Measurements from ENCODE around the gene TMEM150B. TPM values are rescaled to one million over a fixed set of nuclear protein-coding genes. Genes with fewer than 3 reads are reported as not detected.

The TMEM150B gene
- total and polyA plus RNA-seq, 2 experiments from 2014 or later, result 0.29 TPM; not detected in 1

- TF ChIP-seq, protein P1, sequence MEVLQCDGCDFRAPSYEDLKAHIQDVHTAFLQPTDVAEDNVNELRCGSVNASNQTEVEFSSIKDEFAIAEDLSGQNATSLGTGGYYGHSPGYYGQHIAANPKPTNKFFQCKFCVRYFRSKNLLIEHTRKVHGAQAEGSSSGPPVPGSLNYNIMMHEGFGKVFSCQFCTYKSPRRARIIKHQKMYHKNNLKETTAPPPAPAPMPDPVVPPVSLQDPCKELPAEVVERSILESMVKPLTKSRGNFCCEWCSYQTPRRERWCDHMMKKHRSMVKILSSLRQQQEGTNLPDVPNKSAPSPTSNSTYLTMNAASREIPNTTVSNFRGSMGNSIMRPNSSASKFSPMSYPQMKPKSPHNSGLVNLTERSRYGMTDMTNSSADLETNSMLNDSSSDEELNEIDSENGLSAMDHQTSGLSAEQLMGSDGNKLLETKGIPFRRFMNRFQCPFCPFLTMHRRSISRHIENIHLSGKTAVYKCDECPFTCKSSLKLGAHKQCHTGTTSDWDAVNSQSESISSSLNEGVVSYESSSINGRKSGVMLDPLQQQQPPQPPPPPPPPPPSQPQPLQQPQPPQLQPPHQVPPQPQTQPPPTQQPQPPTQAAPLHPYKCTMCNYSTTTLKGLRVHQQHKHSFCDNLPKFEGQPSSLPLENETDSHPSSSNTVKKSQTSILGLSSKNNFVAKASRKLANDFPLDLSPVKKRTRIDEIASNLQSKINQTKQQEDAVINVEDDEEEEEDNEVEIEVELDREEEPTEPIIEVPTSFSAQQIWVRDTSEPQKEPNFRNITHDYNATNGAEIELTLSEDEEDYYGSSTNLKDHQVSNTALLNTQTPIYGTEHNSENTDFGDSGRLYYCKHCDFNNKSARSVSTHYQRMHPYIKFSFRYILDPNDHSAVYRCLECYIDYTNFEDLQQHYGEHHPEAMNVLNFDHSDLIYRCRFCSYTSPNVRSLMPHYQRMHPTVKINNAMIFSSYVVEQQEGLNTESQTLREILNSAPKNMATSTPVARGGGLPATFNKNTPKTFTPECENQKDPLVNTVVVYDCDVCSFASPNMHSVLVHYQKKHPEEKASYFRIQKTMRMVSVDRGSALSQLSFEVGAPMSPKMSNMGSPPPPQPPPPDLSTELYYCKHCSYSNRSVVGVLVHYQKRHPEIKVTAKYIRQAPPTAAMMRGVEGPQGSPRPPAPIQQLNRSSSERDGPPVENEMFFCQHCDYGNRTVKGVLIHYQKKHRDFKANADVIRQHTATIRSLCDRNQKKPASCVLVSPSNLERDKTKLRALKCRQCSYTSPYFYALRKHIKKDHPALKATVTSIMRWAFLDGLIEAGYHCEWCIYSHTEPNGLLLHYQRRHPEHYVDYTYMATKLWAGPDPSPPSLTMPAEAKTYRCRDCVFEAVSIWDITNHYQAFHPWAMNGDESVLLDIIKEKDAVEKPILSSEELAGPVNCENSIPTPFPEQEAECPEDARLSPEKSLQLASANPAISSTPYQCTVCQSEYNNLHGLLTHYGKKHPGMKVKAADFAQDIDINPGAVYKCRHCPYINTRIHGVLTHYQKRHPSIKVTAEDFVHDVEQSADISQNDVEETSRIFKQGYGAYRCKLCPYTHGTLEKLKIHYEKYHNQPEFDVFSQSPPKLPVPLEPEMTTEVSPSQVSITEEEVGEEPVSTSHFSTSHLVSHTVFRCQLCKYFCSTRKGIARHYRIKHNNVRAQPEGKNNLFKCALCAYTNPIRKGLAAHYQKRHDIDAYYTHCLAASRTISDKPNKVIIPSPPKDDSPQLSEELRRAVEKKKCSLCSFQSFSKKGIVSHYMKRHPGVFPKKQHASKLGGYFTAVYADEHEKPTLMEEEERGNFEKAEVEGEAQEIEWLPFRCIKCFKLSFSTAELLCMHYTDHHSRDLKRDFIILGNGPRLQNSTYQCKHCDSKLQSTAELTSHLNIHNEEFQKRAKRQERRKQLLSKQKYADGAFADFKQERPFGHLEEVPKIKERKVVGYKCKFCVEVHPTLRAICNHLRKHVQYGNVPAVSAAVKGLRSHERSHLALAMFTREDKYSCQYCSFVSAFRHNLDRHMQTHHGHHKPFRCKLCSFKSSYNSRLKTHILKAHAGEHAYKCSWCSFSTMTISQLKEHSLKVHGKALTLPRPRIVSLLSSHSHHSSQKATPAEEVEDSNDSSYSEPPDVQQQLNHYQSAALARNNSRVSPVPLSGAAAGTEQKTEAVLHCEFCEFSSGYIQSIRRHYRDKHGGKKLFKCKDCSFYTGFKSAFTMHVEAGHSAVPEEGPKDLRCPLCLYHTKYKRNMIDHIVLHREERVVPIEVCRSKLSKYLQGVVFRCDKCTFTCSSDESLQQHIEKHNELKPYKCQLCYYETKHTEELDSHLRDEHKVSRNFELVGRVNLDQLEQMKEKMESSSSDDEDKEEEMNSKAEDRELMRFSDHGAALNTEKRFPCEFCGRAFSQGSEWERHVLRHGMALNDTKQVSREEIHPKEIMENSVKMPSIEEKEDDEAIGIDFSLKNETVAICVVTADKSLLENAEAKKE (CRISPR knock-in tag; IDR thresholded peaks at IDR 0.05), result no peak
- TF ChIP-seq JUNB (IDR thresholded peaks at IDR 0.05; ENCODE audit: unreplicated experiment) (no peak), EZH2phosphoT487 (IDR thresholded peaks at IDR 0.05; ENCODE audit: unreplicated experiment) (no peak), ETS1 (IDR thresholded peaks at IDR 0.05) (no peak), STAT1 (IDR thresholded peaks at IDR 0.05; ENCODE audit: unreplicated experiment) (no peak), EZH2 (IDR thresholded peaks at IDR 0.05; ENCODE audit: low read depth, unreplicated experiment) (no peak), CREB1 (CRISPR knock-in tag; IDR thresholded peaks at IDR 0.05; ENCODE audit: low read depth) (no peak), ZNF331 (CRISPR knock-in tag; IDR thresholded peaks at IDR 0.05; ENCODE audit: low read depth) (no peak)
These were observed 24.2 kb downstream of the TMEM150B start (continued) for GRCh38 chr19:55300886-55301458.

- Histone ChIP-seq H3K36me3 (ENCODE audit: insufficient read depth) (peaks cover 11% of the 10 kb centered on the region), H3K27me3 (ENCODE audit: insufficient read depth) (no peaks in the 10 kb centered on the region), H2AFZ (no peak overlapping the region), H3F3A (replicated peaks; ENCODE audit: low read depth) (peaks cover 18% of the 10 kb centered on the region), H3K79me2 (replicated peaks; ENCODE audit: insufficient read depth) (no peaks in the 10 kb centered on the region), H3K27ac (ENCODE audit: low read depth) (no peak overlapping the region), H3K4me1 (ENCODE audit: insufficient read depth) (peaks cover 5% of the 10 kb centered on the region; the same call in 1 of the 2 replicates), H3K4me2 (no peak overlapping the region), H3K4me3 (no peak overlapping the region), H4K20me1 (replicated peaks; ENCODE audit: insufficient read depth) (no peaks in the 10 kb centered on the region; the same call in 1 of the 2 replicates), H3K9me2 (ENCODE audit: insufficient read depth) (no peaks in the 10 kb centered on the region)
- Mint-ChIP-seq H3K27ac (no peak overlapping the region), H3K36me3 (ENCODE audit: low read depth) (peaks cover 55% of the 10 kb centered on the region), H3K27me3 (ENCODE audit: insufficient read depth, low read depth, poor library complexity) (peaks cover 20% of the 10 kb centered on the region), H3K4me3 (no peak overlapping the region), H3K4me1 (peaks cover 20% of the 10 kb centered on the region), H3K9me3 (no peaks in the 10 kb centered on the region; the same call in 2 of the 3 replicates)
- DNase-seq (ENCODE audit: low spot score) (no peak), ATAC-seq (no peak)
- TF ChIP-seq EZH2 (IDR thresholded peaks at IDR 0.05; ENCODE audit: low read depth, unreplicated experiment) (no peak), NANOG (IDR thresholded peaks at IDR 0.05; ENCODE audit: borderline replicate concordance) (no peak)
- TF ChIP-seq, protein P1 (CRISPR knock-in tag; IDR thresholded peaks at IDR 0.05), result no peak
These were observed 25.1 kb downstream of the TMEM150B start for GRCh38 chr19:55299991-55300390.

All from GM23338 (cell line).